Measurements from ENCODE around the gene PCIF1.
"Not testable (repeated sequence)": the region's sequence is repeated elsewhere in the genome, so short reads cannot be mapped to it uniquely, and the experiment has no call there.

The PCIF1 gene

DNA sequence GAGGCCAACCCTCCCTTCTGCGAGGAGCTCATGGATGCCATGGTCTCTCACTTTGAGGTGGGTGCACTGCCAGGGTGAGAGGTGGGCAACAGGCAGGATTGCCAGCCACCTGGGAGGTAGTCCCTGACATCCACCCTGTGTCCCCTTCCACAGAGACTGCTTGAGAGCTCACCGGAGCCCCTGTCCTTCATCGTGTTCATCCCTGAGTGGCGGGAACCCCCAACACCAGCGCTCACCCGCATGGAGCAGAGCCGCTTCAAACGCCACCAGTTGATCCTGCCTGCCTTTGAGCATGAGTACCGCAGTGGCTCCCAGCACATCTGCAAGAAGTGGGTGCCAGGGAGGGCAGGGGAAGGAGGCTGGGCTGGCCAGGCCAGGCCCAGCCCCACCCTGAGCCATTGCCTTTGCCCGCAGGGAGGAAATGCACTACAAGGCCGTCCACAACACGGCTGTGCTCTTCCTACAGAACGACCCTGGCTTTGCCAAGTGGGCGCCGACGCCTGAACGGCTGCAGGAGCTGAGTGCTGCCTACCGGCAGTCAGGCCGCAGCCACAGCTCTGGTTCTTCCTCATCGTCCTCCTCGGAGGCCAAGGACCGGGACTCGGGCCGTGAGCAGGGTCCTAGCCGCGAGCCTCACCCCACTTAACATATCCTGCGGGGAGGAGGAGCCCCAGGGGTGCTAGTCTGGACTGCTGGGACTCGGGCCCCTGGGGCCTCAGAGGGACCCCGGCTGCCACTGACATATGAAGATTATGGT, 12.8 kb downstream of the PCIF1 start:
- no peak for DNase-seq (ENCODE audit: low read depth)

DNA sequence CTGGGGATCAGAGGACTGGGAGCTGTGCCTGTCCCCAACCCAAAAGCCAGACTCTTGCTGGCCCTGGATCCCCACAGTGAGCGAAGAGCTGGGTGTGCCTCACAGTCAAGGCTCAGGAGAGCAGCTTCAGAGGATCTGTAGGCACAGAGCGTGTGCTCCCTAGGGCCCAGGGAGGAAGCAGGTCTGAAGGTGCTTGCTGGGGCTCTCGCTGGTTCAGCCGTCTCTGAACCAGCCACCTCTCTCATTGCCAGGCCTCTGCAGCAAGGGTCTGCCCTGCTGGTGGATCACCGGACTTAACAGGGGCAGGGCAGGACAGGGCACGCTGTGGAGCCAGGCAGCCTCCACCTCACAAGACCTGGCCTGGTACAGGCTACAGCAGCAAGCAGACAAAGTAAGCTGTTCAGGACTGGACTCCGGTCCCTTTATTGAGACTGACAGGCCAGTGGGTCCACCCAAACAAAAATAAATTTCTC, 13.8 kb downstream of the PCIF1 start:
- no peak for DNase-seq (ENCODE audit: low read depth)

DNA sequence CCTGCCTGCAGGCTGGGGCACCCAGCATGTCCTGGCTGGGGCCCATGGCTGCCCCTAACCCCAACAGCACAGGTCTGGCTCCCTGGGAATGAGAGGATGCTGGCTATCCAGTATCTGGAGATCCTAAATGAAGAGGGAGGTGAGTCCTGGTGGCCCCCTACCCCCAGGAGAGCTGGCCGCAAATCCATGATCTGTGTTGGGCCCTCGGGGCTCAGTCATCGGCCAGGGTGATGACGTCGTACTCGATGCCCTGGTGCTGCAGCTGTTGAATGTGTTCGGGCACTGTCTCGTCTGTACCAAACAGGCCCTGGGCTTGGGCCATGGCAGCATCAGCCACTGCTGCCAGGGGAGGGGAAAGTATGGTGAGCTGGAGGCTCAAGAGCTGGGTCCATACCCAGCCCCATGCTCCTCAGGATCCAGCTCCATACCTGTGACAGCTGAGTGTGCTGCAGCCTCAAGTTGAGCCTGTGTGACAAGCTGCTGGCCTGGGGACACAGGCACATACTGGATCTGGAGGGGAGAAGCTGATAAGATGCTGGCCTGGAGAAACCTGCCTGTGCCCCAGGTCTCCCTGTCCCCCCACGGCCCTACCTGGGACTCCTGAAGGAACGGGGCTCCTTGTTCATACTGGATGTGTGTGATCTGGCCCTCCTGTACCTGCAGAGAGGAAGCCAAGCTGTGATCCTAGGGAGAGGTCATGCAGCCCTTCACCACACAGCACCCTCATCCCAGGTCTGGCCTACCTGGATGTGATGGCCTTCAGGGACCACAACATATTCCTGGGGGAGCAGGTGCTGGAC, 14.5 kb downstream of the PCIF1 start:
- no peak for DNase-seq (ENCODE audit: low read depth)

DNA sequence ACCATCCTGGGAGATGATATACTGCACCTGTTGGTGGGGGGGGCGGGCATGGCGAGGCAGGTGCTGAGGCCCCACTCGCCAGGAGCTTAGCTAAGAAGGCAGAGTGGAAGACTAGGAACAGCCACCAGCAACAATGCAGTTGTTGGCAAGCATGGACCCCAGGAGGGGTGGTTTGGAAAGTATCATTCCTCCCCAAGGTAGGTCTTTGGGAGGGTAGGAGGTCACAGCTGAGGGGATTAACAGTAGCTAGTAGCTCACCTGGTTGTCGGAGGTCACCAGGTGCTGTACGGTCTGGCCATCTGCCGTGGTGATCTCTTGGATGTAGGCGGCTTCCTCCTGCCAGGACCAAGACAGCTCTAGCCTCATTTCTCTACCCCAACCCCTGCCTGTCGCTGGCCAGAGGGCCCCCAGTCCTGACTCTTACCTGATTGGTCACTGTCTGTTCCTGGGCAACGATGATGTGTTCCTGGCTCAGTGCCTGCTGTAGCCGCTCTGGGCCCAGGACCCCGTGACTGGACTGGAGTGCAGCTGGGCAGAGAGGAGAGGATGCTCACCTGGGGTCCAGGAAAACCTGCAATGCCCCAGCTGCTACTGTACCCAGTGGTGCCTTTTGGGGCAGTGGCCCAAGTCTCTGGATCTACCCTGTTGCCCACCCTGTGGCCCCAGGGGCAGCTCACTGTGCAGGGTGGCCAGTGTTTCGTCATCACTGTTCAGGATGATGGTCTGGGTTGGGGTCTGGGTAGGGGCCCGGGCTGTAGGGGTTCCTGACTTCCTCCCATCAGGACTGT, 15.3 kb downstream of the PCIF1 start:
- DNase-seq (ENCODE audit: low read depth) = no peak

DNA sequence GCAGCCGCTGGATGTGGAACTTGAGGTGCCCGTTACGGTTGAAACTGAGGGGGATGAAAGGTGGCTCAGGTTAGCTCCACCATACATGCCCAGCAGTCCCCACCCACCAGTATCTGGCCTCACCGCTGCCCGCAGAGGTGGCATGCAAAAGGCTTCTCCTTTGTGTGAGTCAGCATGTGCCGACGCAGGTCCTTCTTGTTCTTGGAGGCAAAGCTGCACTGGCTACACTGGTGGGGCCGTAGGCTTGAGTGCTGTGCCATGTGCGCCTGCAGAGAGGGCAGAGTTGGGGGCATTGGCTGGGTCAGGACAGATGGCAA, 15.8 kb downstream of the PCIF1 start:
- no peak for DNase-seq (ENCODE audit: low read depth)

- no peak for DNase-seq (ENCODE audit: low read depth)
Observed at GRCh38 chr20:45951925-45952834, 17.7 kb downstream of the PCIF1 start.

DNA sequence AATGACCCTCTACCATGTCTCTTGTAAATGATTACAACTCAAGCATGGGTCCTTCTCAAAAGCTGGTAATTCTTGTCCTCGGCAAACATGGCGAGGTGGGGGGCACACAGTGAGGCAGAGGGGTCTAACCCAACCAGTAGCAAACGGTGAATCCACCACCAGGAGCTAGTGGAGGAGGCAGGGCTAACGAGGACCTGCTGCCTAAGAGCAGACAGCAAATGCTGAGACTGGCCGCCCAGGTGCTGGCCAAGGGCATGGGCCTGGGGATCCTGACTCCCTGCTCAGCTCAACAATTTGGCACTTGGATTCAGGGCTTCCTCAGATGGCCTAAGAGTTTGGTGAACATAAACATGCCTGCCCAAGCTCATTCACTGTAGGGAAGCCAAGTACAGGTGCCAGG, 18.4 kb downstream of the PCIF1 start:
- DNase-seq (ENCODE audit: low read depth) = no peak

DNA sequence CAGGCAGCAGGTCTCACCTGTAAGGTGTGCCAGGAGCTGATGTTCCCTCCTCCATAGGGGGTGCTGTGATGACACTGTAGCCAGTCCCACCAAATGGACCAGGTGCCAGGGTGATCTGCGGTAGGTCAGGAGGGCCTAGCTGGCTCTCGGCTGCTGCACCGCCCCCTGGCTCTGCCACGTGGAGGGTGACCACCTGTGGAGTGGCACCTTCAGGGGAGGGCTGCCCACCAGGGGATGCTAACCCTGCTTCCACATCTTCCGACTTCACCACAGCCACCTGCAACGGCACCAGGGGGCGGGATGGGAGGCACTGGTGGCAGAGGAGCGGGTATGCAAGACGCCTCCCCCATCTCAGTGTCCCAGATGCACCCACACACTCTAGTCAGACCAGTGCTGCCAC, 19.2 kb downstream of the PCIF1 start:
- no peak for DNase-seq (ENCODE audit: low read depth)

- not testable (repeated sequence) for DNase-seq (ENCODE audit: low read depth)
Observed at GRCh38 chr20:45956326-45956725, 21.8 kb downstream of the PCIF1 start.

GRCh38 chr20:45957021-45957941, 22.8 kb downstream of the PCIF1 start:
- DNase-seq (ENCODE audit: low read depth) = no peak

DNA sequence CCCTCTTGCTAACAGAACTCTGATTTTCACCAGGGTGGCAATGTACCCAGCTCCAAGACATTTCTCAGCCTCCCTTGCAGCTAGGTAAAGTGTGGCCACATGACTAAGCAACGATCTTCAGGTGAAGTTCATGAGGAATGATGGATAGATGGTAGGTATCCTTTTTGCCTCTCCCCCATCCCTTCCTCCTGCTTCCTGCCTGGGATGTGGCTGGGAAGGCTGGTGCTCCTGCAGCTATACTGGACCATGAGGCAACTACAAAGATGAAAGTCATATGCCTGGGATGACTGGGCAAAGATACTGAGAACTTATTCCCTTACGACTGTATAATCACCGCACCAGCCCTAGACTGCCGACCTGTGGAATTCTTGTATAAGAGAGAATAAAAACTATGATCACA, 24.1 kb downstream of the PCIF1 start:
- DNase-seq (ENCODE audit: low read depth) = no peak

GRCh38 chr20:45959126-45959525, 24.6 kb downstream of the PCIF1 start:
- no peak for DNase-seq (ENCODE audit: low read depth)

GRCh38 chr20:45959956-45960630, 25.6 kb downstream of the PCIF1 start:
- no peak for DNase-seq (ENCODE audit: low read depth)

DNA sequence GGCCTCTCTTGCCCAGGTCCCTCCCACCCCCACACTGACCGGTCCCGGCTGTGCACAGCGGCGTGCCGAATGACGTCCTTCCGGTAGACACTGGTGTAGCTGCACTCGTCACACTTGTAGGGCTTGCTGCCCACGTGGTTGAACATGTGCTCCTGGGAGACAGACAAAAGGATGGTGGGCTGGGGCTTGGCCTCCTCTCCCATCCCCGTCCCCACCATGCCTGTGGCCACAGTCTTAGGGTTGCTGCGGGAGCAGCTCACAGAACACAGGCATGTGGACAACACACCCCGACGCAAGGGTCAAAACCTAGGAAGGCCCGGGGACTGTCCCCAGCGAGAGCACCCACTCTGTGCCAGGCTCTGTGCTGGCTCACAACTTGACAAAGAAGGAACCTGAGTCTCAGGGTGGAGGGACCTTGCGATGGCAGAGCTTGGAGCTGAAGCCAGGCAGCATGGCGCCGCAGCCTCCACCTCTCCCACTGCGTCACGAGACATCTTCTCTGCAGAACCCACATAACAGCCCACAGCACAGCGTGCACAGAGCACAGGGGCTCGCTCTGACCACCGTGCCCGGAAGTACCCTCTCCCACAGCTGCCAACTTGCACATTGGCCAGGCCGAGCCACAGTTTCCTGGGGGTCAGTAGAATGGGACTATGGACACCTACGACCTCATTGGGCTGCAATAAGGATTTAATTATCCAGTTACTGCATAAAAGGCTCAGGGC, 27.7 kb downstream of the PCIF1 start:
- DNase-seq (ENCODE audit: low read depth) = no peak

GRCh38 chr20:45963059-45964005, 28.8 kb downstream of the PCIF1 start:
- no peak for DNase-seq (ENCODE audit: low read depth)

DNA sequence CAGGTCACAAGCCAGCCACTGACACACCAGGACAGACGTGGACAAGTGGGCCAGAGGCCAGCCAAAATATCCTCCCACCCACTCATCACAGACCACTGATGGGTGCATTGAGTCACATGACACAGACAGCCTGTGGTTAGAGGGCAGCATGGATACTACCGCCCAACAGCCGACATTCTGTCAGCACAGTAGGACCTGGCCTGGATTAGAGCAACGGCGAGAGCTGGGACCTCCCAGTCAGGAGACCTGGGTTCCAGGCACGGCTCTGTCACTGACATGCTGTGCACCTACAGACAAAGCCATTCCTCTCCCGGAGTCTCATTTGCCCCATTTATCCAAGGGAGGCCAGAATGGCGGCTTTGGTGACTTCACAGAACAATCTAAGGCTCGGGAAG, 29.5 kb downstream of the PCIF1 start:
- no peak for DNase-seq (ENCODE audit: low read depth)

- no peak for DNase-seq (ENCODE audit: low read depth)
Observed at GRCh38 chr20:45965169-45966002, 30.9 kb downstream of the PCIF1 start.
